Epithelial cell of proximal tubule (primary cell): ENCODE results near the gene GNG2. TPM values are rescaled to one million over a fixed set of nuclear protein-coding genes. Genes with fewer than 3 reads are reported as not detected.

Experiments
- DNase-seq: peaks from one replicate; pipeline ENCODE4 v3.0.0-alpha.2; 2011; ENCODE audit warnings: low read depth
- H3K4me3 ChIP-seq: 2 replicates; pipeline ENCODE4 v1.5.1; 2011; ENCODE audit warnings: low read depth, mild to moderate bottlenecking, low read length
- CTCF ChIP-seq: conservative IDR thresholded peaks from 2 replicates; pipeline ENCODE4 v1.5.1; 2012; ENCODE audit warnings: low read depth, mild to moderate bottlenecking, low read length
- total RNA-seq: library from RNA; depleted of rRNA; stranded (reverse); fragments of >200 nt; gene quantifications from 2 replicates; pipeline ENCODE4 v1.2.3, GENCODE V29; 2015

GNG2 gene
- total RNA-seq, 1 donor from 2014 or later, result 2.5 TPM

- no peak for DNase-seq
- TF ChIP-seq CTCF, result no peak
- H3K4me3 ChIP-seq, result no peak overlapping the region
Measured at GRCh38 chr14:51917193-51917592, 56.8 kb downstream of the GNG2 start.

GRCh38 chr14:51921026-51921425 is 60.6 kb downstream of the GNG2 start:
- no peak for TF ChIP-seq CTCF
- no peak overlapping the region for H3K4me3 ChIP-seq

GRCh38 chr14:51922624-51923023 is 62.2 kb downstream of the GNG2 start:
- no peak overlapping the region for H3K4me3 ChIP-seq
- no peak for DNase-seq
- TF ChIP-seq CTCF, result no peak

More at GRCh38 chr14:51921026-51921425, 60.6 kb downstream of the GNG2 start:
- DNase-seq, result no peak

- H3K4me3 ChIP-seq, result no peak overlapping the region
- TF ChIP-seq CTCF, result no peak
- DNase-seq, result no peak
Measured at GRCh38 chr14:51924600-51924999, 64.2 kb downstream of the GNG2 start.

GRCh38 chr14:51925980-51926379 is 65.6 kb downstream of the GNG2 start:
- no peak overlapping the region for H3K4me3 ChIP-seq
- no peak for DNase-seq
- TF ChIP-seq CTCF, result no peak

GRCh38 chr14:51926449-51926848 is 66.0 kb downstream of the GNG2 start:
- no peak for TF ChIP-seq CTCF
- no peak for DNase-seq

GRCh38 chr14:51928568-51928967 is 68.2 kb downstream of the GNG2 start:
- no peak overlapping the region for H3K4me3 ChIP-seq
- DNase-seq, result no peak
- TF ChIP-seq CTCF, result no peak

More at GRCh38 chr14:51926449-51926848, 66.0 kb downstream of the GNG2 start:
- no peak overlapping the region for H3K4me3 ChIP-seq
